KG1 (cell line): ENCODE data around the gene FIBP.

Experiments
- DNase-seq: peaks from one replicate; lab custom pipeline; 2025; lab: John Stamatoyannopoulos, UW

Gene FIBP

DNA sequence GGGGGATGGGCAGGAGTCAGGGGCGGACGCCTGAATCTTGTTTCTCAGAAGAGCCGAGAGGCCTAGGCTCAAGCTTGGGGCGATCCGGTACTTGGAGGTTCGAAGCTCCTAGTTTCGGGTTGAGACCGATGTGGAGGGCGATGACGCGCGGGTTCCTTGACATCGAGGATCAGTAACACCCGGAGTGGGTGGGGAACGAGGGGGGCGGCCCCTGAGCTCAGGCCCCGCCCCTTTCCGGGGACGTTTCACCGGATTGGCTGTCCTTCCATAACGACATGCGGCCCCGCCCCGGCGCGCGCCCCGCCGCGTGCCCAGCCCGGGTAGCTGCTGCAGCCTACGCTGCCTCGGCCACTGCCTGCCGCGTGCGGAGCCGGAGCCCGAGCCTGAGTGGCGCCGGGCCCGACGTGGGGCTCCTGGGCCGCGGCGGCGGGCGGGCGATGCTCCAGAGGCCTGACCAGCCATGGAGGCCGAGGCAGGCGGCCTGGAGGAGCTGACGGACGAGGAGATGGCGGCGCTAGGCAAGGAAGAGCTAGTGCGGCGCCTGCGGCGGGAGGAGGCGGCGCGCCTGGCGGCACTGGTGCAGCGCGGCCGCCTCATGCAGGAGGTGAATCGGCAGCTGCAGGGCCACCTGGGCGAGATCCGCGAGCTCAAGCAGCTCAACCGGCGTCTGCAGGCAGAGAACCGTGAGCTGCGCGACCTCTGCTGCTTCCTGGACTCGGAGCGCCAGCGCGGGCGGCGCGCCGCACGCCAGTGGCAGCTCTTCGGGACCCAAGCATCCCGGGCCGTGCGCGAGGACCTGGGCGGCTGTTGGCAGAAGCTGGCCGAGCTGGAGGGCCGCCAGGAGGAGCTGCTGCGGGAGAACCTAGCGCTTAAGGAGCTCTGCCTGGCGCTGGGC lies 2.3 kb upstream of the FIBP start, which contains the start of gene CCDC85B:
CCDC85B (plus strand) TSS at position 350 of the 895 bp plus-strand sequence; CDS start at position 461, 111 bp downstream.
- DNase-seq, result peak; percentile 96

DNA sequence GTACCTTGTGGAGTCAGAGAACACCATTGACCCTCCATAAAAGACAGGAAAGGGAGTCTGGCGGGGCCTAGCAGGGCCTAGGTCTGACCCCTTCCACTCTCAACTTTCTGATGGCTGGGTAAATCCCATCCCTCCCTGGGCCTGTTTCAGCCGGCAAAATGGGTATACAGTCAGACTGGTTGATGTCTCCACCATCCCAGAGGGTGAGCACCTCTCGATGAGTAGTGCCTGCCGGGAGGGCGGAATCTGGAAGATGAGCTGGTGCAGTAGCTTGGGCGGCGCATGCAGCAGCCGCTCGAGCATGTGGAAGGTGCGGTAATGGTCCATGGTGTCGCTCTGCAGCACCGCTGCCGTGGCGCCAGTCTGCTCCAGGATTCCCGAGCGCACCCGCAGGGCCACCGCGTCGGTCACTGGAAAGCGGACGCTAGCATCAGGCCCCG lies 528 bp downstream of the FIBP start:
- no peak for DNase-seq

- no peak for DNase-seq
These were observed 1.2 kb downstream of the FIBP start for GRCh38 chr11:65886826-65887722.

DNA sequence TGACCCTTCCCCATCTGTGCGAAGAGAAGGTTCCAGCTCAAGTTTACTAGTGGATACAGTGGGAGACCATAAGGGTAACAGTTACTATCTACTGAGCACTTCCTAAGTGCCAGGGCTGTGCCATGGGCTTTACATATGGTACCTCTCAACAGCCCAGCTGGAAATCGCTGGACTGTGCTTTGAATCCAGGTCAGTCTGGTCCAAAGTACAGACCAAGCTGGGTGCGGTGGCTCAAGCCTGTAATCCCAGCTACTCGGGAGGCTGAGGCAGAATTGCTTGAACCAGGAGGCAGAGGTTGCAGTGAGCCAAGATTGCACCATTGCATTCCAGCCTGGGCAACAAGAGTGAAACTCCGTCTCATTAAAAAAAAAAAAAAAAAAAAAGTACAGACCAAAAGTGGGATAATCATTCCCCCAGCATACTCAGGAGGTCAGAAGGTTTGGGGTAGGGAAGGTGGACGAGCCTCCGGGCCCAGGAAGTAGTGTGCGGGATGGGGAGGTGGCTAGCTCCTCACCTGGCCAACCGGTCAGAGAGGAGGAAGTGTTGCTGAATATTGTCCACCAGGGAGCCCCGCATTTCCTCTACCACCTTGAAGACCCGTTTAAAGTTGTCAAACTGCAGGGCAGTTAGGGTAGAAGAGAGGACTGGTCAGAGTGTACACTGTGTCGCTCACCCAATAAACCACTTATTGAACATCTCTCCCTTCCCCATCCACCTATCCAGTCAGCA lies 2.3 kb downstream of the FIBP start:
- DNase-seq, result no peak

GRCh38 chr11:65885231-65885630 lies 3.0 kb downstream of the FIBP start:
- DNase-seq, result no peak

DNA sequence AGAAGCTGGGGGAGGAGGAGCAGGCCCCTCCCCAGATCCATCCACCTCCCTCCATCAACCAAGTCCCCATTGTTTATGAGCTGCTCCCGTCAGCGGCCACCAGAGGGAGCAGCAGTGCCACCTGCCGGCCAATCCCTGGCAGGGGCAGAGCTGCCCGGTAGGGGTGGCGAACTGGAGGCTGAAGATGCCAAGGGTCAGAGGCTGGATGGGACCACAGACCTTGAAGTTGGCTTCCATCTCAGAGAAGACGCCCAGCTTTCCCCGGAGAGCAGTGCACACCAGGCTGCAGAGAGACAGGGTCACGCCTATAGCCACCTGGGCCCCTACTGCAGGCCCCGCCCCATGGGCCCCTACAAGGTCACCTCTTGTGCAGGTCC lies 3.6 kb downstream of the FIBP start:
- DNase-seq, result peak; percentile 70

DNA sequence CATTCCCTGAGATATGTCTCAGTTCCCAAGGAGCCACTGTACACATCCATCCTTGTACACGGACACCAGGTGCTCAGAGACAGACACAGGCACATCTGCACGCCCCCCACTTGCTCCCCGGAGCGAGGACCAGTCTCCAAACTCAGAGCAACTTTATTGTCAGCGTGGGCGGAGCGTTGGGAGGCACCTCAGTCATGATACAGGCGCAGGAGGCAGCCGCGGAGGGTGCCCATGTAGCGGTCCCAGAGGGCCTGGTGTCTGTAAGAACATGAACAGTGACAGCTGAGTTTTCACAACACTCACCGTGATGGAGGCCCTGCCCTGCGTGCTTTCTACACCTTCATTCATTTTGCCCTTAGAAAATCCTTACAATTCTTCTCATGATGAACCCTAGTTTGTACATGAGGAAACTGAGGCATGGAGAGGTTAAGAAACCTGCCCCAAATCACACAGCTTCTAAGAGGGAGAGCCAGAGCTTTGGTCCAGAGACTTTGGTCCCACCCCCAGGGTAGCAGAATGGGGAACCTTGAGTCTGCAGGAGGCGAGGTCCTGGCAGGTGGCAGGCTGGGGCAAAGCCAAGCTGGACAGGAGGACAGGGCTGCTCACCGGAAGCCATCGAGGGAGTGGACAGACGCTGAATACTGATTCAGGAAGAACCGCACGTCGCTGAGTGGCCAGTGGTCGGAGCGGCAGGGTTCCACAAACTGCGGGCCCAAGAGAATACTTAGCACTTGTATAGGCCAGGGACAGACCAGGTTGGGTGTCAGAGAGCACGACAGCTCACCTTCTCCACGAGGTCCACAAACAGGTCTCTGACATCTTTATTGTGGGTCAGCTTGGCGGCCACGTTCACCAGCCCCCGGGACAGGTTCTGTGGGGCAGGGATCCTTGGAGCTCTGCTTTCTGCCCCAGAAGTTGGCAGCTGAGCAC lies 4.2 kb downstream of the FIBP start:
- no peak for DNase-seq

DNA sequence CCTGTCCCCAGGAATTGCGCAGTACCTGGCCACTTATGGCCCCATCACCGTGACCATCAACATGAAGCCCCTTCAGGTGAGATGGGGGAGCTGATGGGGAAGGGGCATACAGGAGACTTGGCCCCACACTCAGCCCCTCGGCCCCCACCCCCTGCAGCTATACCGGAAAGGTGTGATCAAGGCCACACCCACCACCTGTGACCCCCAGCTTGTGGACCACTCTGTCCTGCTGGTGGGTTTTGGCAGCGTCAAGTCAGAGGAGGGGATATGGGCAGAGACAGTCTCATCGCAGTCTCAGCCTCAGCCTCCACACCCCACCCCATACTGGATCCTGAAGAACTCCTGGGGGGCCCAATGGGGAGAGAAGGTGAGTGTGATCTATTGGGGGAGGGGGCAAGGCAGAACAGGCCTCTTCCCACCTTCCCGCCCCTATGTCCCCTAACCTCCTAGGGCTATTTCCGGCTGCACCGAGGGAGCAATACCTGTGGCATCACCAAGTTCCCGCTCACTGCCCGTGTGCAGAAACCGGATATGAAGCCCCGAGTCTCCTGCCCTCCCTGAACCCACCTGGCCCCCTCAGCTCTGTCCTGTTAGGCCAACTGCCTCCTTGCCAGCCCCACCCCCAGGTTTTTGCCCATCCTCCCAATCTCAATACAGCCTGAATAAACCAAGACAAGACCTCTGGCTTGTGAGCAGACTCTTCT lies 5.1 kb downstream of the FIBP start:
- DNase-seq, result no peak

- DNase-seq, result no peak
These were observed 5.9 kb downstream of the FIBP start for GRCh38 chr11:65882120-65883057.

- no peak for DNase-seq
These were observed 7.3 kb downstream of the FIBP start for GRCh38 chr11:65880844-65881421.

GRCh38 chr11:65880027-65880426 lies 8.2 kb downstream of the FIBP start:
- no peak for DNase-seq

DNA sequence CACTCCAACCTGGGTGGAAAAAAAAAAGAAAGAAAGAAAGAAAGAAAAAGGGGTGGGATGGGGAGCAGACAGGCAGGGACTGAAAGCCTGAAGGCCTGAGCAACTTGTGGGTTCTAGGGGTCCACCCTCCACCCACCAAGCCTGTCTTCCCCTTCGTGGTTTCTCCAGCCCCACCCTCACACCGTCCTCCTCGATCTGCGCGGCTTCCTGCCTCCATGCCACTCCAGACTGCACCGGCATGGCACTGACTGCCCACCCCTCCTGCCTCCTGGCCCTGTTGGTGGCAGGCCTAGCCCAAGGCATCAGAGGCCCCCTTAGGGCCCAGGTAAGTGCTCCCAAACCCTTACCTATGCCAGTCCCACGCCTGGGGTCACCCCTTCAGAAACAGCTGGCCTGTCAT lies 8.7 kb downstream of the FIBP start, which contains the start of gene CTSW:
CTSW (plus strand) TSS at position 221 of the 400 bp plus-strand sequence; CDS start at position 239, 18 bp downstream.
- DNase-seq, result no peak

DNA sequence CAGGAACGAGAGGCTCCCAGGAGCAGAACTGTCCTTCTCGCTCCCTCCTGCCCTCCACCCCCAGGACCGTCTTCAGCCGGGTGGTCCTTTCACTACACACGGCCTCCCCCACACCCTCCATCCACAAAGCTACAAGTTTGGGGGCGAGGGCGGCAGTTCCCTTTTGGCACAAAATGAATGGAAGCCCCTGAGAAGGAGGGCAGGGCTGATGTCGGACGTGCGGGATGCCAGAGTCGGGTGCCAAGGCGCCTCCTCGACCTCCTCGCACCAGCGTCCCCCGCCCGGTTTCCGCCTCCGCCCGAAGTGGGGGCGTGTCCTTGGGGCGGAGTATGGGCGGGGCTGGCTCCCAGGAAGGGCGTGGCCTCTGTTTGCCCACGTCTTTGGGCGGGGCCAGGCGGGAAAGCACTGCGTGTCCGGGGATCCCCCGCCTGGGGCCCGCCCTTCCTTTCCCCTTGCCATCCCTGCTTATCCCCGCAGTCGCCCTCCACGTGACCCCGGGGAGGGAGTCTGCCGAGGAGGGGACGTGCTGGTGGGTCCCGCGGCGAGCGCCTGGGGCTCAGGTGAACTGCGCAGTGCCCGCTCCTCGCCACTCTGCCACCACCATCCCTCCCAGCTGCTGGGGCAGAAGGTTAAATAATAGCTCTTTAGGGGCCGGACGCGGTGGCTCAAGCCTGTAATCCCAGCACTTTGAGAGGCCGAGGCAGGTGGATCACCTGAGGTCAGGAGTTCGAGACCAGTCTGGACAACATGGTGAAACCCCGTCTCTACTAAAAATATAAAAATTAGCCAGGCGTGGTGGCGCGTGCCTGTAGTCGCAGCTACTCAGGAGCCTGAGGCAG lies 14.7 kb downstream of the FIBP start:
- DNase-seq, result peak; percentile 83

- DNase-seq, result no peak
These were observed 15.5 kb downstream of the FIBP start, which contains the start of gene EFEMP2 for GRCh38 chr11:65872586-65873317. Gene EFEMP2 (minus strand): TSS chr11:65872800. CDS start chr11:65872354, 446 bp downstream.

DNA sequence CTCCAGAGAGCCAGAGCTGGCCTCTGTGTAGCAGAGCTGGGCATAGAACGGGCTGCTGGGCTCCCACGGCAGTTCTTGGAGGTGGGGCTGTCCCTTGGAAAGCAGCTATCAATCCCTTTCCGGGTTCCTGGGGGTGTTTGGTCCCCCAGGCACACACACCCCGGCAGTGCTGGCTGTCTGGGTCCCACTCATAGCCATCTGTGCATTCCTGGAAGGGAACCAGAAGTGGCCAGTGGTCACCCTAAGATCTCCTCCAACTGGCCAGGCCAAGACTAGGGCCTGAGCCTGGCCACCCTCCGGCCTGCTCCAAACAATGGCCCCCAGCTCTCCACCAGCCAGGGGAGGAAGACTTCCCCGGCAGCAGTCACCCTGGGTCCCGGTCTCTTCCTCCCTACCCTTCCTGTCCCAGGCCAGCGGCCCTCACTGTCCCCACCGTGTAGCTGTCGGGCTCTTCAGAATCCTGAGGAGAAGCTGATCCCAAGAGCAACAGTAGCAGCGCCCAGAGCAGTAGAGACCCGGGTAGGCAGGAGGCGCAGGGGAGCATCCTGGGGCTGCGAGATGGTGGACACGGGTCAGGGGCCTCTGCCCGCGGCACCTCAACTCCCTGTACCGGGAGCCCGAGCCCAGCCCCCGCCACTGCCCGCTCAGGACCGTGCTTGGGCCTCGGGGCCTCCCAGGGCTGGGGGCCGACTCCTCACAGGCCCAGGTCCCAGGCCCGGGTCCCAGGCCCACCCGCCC lies 16.3 kb downstream of the FIBP start:
- DNase-seq, result no peak
